HG03378 (cell line): ENCODE data around the gene CGB1.
"Not testable (repeated sequence)": the region's sequence is repeated elsewhere in the genome, so short reads cannot be mapped to it uniquely, and the experiment has no call there.

ENCODE experiments used
- ATAC-seq: cut with Tn5 transposase; IDR thresholded peaks from one replicate; pipeline ENCODE4 v1.9.1; 2021; ENCODE audit warnings: mild to moderate bottlenecking, moderate library complexity; ENCODE audit not compliant: unreplicated experiment

CGB1 gene

GRCh38 chr19:49036815-49037214, at the start of gene CGB1:
Gene CGB1, minus strand, starts transcription at chr19:49036895. Its CDS starts 184 bp downstream, at chr19:49036711.
- ATAC-seq = not testable (repeated sequence)

- ATAC-seq = no peak
Measured at GRCh38 chr19:49086296-49086695, 49.6 kb upstream of the CGB1 start.

GRCh38 chr19:49085868-49086232, 49.2 kb upstream of the CGB1 start:
- ATAC-seq = no peak

GRCh38 chr19:49085020-49085867, 48.5 kb upstream of the CGB1 start, which contains the start of gene SNRNP70:
Gene SNRNP70, plus strand, starts transcription at chr19:49085451. Its CDS starts 964 bp downstream, at chr19:49086415.
- peak; percentile 80 for ATAC-seq

GRCh38 chr19:49084206-49085019, 47.7 kb upstream of the CGB1 start:
- ATAC-seq = no peak

- no peak for ATAC-seq
Measured at GRCh38 chr19:49081273-49081672, 44.6 kb upstream of the CGB1 start.

GRCh38 chr19:49080392-49080791, 43.7 kb upstream of the CGB1 start:
- ATAC-seq = no peak

- not testable (repeated sequence) for ATAC-seq
Measured at GRCh38 chr19:49074869-49075268, 38.2 kb upstream of the CGB1 start.

GRCh38 chr19:49073514-49074378, 37.1 kb upstream of the CGB1 start:
- ATAC-seq = no peak

GRCh38 chr19:49071860-49072547, 35.3 kb upstream of the CGB1 start:
- no peak for ATAC-seq

- no peak for ATAC-seq
Measured at GRCh38 chr19:49070416-49070815, 33.7 kb upstream of the CGB1 start.

GRCh38 chr19:49069026-49069425, 32.3 kb upstream of the CGB1 start:
- ATAC-seq = no peak

- ATAC-seq = no peak
Measured at GRCh38 chr19:49067554-49067953, 30.9 kb upstream of the CGB1 start.

- no peak for ATAC-seq
Measured at GRCh38 chr19:49065905-49066512, 29.3 kb upstream of the CGB1 start.

GRCh38 chr19:49064768-49065611, 28.3 kb upstream of the CGB1 start, which contains the start of gene NTF4:
Gene NTF4, minus strand, starts transcription at chr19:49064818. Its CDS starts 2,821 bp downstream, at chr19:49061997.
- no peak for ATAC-seq

- ATAC-seq = no peak
Measured at GRCh38 chr19:49064029-49064629, 27.4 kb upstream of the CGB1 start.

GRCh38 chr19:49061445-49061844, 24.8 kb upstream of the CGB1 start:
- no peak for ATAC-seq

- no peak for ATAC-seq
Measured at GRCh38 chr19:49061000-49061399, 24.3 kb upstream of the CGB1 start.
